WTC11 (cell line): Measurements from ENCODE around the gene TBX4.

Experiments used
- CTCF ChIP-seq: fragments of 200-600 bp; IDR thresholded peaks from 2 replicates; pipeline ENCODE4 v1.8.0; 2022; ENCODE audit warnings: antibody characterized with exemption
- IRF1 ChIP-seq: sonication (generic); formaldehyde crosslinking; IDR thresholded peaks from 2 replicates; pipeline ENCODE4 v1.8.0; 2023; ENCODE audit warnings: missing genetic modification reagents
- MAX ChIP-seq: sonication (generic); formaldehyde crosslinking; IDR thresholded peaks from 2 replicates; pipeline ENCODE4 v1.8.0; 2022; ENCODE audit warnings: mild to moderate bottlenecking, missing genetic modification reagents
- PREB ChIP-seq: sonication (generic); formaldehyde crosslinking; IDR thresholded peaks from 2 replicates; pipeline ENCODE4 v1.8.1; 2022; ENCODE audit warnings: mild to moderate bottlenecking, missing genetic modification reagents, moderate library complexity, borderline replicate concordance
- SP1 ChIP-seq: sonication (generic); formaldehyde crosslinking; conservative IDR thresholded peaks from 2 replicates; pipeline ENCODE4 v1.8.1; 2022; ENCODE audit warnings: missing genetic modification reagents
- USF2 ChIP-seq: sonication (generic); formaldehyde crosslinking; IDR thresholded peaks from 2 replicates; pipeline ENCODE4 v1.8.1; 2023; ENCODE audit warnings: mild to moderate bottlenecking, missing genetic modification reagents, moderate library complexity

GRCh38 chr17:61423967-61424649 is 28.1 kb upstream of the TBX4 start:
- TF ChIP-seq USF2 (CRISPR knock-in tag) (no peak), MAX (no peak), SP1 (no peak), PREB (CRISPR knock-in tag) (no peak), IRF1 (no peak), CTCF (no peak)
